GM12892 (cell line): Measurements from ENCODE around the gene SERPIND1.

ENCODE experiments used
- DNase-seq: peaks from one replicate; pipeline ENCODE4 v3.0.0; 2011; ENCODE audit not compliant: insufficient read length
- FAIRE-seq: peaks from 2 replicates; lab custom pipeline; 2011; peaks lifted over from hg19 to GRCh38; lab: Jason Lieb, UNC
- POLR2A ChIP-seq: IDR thresholded peaks from 2 replicates; pipeline ENCODE4 v1.6.1; 2011; ENCODE audit warnings: low read depth, low read length, control low read depth
- POLR2AphosphoS5 ChIP-seq: IDR thresholded peaks from 2 replicates; pipeline ENCODE4 v1.6.1; 2011; ENCODE audit warnings: low read depth, low read length, control low read depth
- TAF1 ChIP-seq: IDR thresholded peaks from 2 replicates; pipeline ENCODE4 v1.6.1; 2011; ENCODE audit warnings: low read depth, mild to moderate bottlenecking, control low read depth, low read length, borderline replicate concordance

Gene SERPIND1

DNA sequence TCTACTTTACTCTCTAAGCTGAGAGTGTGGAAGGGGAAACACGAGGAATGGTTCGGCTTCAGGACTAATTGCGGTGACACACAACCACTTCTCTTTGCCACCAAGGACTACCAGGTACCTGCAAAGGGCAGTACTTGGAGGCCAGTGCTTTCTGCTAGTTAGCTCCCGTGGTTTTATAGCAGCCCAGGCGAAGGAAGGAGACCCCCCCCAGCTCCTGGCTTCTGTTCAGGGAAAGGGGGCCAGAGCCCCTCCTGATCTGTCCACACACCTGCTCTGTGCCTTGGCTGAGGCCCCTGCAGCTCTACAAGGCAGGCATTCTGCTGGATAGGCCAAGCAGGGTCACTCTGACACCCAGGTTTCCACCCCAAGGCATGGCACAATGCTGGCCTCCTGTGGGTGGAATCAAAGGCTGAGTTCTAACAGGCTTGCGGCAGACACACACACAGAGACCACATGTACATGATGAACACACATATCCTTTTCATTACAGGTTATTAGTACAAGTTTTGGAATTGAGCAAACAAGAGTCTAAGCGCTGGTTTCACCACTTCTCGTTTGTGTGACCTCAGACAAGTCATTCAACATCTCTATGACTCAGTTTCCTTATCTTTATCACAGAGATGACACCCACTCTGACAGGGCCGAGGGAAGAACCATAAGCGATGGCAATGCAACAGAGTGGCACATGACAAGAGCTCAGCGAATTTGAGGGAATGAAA lies 7.5 kb downstream of the SERPIND1 start:
- FAIRE-seq (no peak), DNase-seq (no peak)
- TF ChIP-seq POLR2AphosphoS5 (no peak), POLR2A (no peak), TAF1 (no peak)

DNA sequence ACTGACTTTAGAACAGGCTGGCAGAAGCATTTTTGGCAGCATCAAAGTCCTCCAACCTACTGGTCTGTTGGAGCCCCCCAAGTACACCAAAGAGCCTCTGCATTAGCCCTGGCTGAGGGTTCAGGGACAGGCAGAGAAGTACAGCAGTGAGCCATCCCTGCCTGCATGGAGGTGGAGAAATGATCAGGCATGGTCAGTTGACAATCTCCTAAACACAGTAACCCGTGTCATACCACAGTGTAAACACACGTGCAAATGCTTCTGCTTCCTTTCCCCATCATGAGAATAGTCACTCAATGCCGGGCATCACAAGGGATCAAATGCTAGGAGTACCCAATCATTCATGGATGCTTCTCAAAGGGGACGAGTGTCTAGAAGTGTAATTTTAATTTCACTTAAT lies 8.2 kb downstream of the SERPIND1 start:
- DNase-seq, result no peak
- TF ChIP-seq POLR2A (no peak), TAF1 (no peak)
- FAIRE-seq, result no peak

DNA sequence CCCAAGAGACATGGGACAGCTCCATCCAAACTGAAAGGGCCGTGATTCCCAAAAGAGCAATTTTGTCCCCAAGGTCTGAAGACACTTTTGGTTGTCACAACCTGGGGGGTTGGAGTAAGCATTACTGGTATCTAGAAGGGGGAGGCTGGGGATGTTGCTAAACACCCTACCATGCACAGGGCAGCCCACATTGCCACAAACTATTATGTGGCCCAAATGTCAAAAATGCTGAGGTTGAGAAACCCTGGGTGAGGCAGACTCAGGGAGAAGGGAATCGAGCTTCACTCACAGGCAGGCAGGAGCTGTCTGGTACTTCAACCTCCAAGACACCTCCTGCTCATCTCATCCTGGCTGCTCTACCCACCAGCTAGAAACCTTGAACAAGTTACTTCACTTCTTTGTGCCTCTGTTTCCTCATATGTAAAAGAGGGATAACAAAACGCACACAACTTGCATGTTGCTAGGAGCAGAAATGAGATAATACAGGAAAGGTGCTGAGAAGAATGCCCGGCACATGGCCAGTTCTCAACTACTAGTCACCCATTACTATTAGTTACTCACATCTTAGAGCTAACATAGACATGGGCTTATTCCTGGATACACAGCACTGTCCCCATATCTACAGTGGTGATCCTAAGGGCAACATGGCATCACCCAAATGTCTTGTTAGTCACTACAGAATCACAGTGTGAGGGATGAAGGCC lies 8.8 kb downstream of the SERPIND1 start:
- TF ChIP-seq TAF1 (no peak), POLR2A (no peak), POLR2AphosphoS5 (no peak)
- no peak for DNase-seq
- FAIRE-seq, result no peak

DNA sequence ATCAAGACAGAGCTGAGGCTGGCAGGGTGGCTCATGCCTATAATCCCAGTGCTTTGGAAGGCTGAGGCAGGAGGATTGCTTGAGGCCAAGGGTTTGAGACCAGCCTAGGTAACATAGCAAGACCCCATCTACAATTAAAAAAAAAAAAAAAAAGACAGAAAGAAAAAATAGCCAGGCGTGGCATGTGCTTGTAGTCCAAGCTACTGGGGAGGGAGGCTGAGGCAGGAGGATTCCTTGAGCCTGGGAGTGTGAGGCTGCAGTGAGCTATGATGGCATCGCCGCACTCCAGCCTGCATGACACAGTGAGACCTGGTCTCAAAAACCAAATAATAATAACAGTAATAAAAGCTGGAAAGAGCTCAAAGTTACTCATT lies 9.4 kb downstream of the SERPIND1 start:
- FAIRE-seq (no peak), DNase-seq (no peak)
- TF ChIP-seq TAF1, result no peak
- no peak for TF ChIP-seq POLR2AphosphoS5
- TF ChIP-seq POLR2A, result no peak

DNA sequence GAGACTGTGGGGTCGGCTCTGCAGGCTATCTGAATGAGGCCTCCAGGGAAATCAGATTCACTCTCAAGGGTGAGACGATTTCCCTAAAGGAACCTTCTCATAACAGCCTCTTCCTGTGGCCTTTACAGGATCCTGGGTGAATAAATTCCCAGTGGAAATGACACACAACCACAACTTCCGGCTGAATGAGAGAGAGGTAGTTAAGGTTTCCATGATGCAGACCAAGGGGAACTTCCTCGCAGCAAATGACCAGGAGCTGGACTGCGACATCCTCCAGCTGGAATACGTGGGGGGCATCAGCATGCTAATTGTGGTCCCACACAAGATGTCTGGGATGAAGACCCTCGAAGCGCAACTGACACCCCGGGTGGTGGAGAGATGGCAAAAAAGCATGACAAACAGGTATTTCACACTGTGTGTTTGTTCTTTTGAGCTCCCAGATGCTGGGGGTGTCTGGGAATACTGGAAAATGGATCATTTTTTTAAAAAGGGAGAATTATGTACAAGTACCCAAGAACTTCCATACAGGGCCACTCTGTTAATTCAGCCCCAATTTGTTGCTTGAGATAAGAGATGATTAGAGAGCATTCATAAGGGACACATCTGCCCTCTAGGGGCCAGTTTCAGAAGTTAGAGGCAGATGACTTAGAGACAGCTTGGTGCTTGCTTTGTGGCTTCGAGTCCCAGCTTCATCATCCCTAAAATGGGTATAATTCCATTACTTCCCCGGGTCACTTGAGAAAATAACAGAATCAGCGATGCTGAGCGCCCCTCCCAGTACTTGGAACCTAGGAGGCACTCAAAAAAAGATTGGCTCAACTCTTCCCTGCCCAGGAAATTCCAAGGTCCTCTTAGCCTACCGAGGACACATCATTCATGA lies 10.2 kb downstream of the SERPIND1 start:
- TF ChIP-seq POLR2A (no peak), POLR2AphosphoS5 (no peak), TAF1 (no peak)
- peak; percentile 83 for FAIRE-seq
- peak; percentile 47 for DNase-seq

DNA sequence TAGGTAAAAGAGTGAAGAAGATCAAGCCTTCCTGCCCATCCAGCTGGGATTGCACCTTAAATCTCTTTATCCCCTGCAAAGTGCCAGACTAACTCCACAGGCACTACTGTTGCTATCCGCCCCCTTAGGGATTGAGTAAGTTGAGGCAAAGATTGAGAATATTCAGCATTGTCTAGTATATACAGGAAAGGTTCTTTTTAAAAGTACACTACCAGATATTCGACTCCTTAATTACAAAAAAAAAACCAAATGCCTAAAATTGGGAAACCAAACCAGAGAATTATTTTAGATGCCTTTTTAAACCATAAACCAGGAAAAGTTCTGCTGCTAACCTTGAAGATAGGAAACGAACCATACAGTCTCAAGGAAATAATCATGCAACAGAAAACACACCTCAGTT lies 11.5 kb downstream of the SERPIND1 start:
- FAIRE-seq, result no peak
- DNase-seq, result no peak
- TF ChIP-seq POLR2AphosphoS5 (no peak), POLR2A (no peak)

DNA sequence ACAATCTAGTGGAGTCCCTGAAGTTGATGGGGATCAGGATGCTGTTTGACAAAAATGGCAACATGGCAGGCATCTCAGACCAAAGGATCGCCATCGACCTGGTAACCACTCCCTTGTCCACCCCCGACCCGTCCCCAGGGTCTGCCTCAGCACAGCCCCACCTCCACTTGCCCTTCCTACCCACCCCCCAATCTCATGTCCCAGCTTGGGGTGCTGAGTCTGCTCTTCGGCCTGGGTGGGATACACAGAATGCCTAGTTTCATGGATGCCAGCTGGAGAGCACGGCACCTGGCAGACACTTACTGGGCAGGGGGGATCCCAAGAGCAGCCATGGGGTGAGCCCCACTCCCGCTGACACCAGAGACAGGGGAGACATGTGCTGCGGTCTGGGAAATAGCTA lies 12.1 kb downstream of the SERPIND1 start:
- FAIRE-seq (no peak), DNase-seq (no peak)
- TF ChIP-seq POLR2AphosphoS5, result no peak
- no peak for TF ChIP-seq TAF1
- no peak for TF ChIP-seq POLR2A

DNA sequence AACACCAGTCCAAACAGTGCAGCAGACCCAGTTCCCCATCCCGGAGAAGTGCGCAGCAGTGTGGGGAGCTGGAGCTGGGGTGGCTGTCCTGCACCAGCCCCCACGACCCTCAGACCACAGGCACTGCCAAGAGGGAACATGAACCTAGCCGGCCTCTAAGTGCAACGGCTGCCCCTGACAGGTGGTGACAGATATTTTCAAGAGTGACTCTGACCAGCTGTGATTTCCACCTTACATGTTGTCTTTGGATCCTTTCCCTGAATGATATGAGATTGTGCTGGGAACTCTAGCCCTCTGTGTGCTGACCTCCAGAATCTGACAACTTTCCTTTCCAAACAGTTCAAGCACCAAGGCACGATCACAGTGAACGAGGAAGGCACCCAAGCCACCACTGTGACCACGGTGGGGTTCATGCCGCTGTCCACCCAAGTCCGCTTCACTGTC lies 12.6 kb downstream of the SERPIND1 start:
- DNase-seq (no peak), FAIRE-seq (no peak)
- TF ChIP-seq TAF1 (no peak), POLR2AphosphoS5 (no peak), POLR2A (no peak)

DNA sequence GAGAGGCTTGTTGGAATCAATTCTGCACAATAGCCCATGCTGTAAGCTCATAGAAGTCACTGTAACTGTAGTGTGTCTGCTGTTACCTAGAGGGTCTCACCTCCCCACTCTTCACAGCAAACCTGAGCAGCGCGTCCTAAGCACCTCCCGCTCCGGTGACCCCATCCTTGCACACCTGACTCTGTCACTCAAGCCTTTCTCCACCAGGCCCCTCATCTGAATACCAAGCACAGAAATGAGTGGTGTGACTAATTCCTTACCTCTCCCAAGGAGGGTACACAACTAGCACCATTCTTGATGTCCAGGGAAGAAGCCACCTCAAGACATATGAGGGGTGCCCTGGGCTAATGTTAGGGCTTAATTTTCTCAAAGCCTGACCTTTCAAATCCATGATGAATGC lies 13.3 kb downstream of the SERPIND1 start:
- DNase-seq (no peak), FAIRE-seq (no peak)
- TF ChIP-seq TAF1, result no peak
- no peak for TF ChIP-seq POLR2A
- no peak for TF ChIP-seq POLR2AphosphoS5

DNA sequence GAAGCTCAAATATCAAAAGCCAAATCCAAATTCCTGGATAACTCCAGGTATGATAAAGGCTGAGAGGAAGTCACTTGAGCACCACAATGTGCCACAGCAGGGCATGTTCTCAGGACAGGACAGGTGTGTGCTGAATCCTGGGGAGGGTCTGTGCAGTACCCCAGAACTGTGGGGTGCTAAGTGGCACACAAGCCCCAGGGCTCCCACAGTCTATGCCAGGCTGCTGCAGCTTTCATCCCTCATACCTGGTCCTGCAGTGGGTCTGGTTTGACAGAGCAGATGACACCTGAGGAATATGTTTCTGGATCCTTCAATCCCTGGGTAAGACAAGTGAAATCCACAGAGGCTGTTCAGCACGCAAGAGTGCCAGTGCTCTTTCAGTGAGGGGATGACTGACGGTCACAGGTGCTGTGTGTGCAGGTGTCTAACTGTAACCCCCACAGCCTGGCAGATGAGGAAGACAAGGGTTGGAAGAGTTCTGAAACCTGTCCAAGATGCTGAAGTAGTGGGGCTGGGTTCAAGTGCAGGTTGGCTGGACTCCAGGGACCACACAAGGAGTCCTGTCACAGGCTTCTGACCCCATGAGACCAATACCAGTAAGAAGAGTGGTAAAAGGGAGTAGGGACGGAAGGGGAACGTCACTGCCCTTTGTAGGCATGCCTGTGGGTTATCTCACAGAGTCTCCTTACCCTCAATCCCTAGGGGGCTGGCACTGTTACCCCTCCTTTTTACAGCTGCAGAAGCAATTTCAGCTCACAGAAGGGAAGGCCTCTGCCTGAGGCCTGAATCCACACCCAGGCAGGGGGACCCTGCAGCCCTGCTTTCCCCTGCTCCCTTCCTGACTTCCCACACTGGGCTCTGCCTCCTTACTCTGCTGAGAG lies 14.1 kb downstream of the SERPIND1 start:
- no peak for TF ChIP-seq POLR2AphosphoS5
- TF ChIP-seq POLR2A, result no peak
- no peak for TF ChIP-seq TAF1
- DNase-seq, result no peak
- no peak for FAIRE-seq
